K562 (cell line): Measurements from ENCODE around the gene KCNH2. TPM values are rescaled to one million over a fixed set of nuclear protein-coding genes. Genes with fewer than 3 reads are reported as not detected.

Experiments
- BCL6 ChIP-seq: fragments of 250-450 bp; sonication (Bioruptor Pico); IDR thresholded peaks from 2 replicates; pipeline ENCODE4 v1.4.0; 2020
- CREM ChIP-seq: IDR thresholded peaks from 2 replicates; pipeline ENCODE4 v1.6.1; 2014; ENCODE audit warnings: antibody characterized with exemption, low read depth
- DEAF1 ChIP-seq: fragments of 450-650 bp; formaldehyde crosslinking; IDR thresholded peaks from 2 replicates; pipeline ENCODE4 v1.4.0; 2020; ENCODE audit warnings: mild to moderate bottlenecking, moderate library complexity
- EP400 ChIP-seq: fragments of 450-650 bp; IDR thresholded peaks from 2 replicates; pipeline ENCODE4 v1.6.1; 2017; ENCODE audit warnings: antibody characterized with exemption, mild to moderate bottlenecking, moderate library complexity
- FOXJ2 ChIP-seq: fragments of 200-800 bp; sonication (Bioruptor generic); IDR thresholded peaks from 2 replicates; pipeline ENCODE4 v1.6.1; 2016; ENCODE audit warnings: missing genetic modification characterization, missing compliant biosample characterization
- NFIC ChIP-seq: fragments of 450-650 bp; IDR thresholded peaks from 2 replicates; pipeline ENCODE4 v1.6.1; 2017; ENCODE audit warnings: mild to moderate bottlenecking, inconsistent platforms
- POLR3A ChIP-seq: IDR thresholded peaks from 2 replicates; pipeline ENCODE4 v1.6.1; 2011; ENCODE audit warnings: borderline replicate concordance, mild to moderate bottlenecking, moderate library complexity; ENCODE audit not compliant: insufficient read length, insufficient read depth; ENCODE audit errors: extremely low read depth
- PRPF4 ChIP-seq: fragments of 200-400 bp; formaldehyde crosslinking; IDR thresholded peaks from one replicate; pipeline ENCODE4 v1.6.1; 2017; ENCODE audit warnings: low read length, low read depth, mild to moderate bottlenecking; ENCODE audit not compliant: insufficient read depth, poor library complexity, severe bottlenecking
- RAD21 ChIP-seq, 2 experiments: fragments of 250-450 bp in 1 of 2; fragments of 450-650 bp in 1 of 2; sonication (Bioruptor Pico) in 1 of 2; formaldehyde crosslinking in 1 of 2; IDR thresholded peaks in 1 of 2; conservative IDR thresholded peaks in 1 of 2; 2 replicates each; pipeline versions ENCODE4 v1.4.0 to v1.8.0; 2020 to 2022; ENCODE audit warnings: mild to moderate bottlenecking in 2 of 2, moderate library complexity in 1 of 2
- RBFOX2 ChIP-seq: fragments of 200-400 bp; formaldehyde crosslinking; IDR thresholded peaks from 2 replicates; pipeline ENCODE4 v1.6.1; 2017; ENCODE audit warnings: low read depth, mild to moderate bottlenecking, low read length, moderate library complexity
- RBM17 ChIP-seq: fragments of 200-400 bp; formaldehyde crosslinking; IDR thresholded peaks from 2 replicates; pipeline ENCODE4 v1.6.1; 2017; ENCODE audit warnings: low read depth, mild to moderate bottlenecking, low read length, borderline replicate concordance
- XRCC5 ChIP-seq: fragments of 200-400 bp; formaldehyde crosslinking; IDR thresholded peaks from 2 replicates; pipeline ENCODE4 v1.6.1; 2017; ENCODE audit warnings: low read depth, mild to moderate bottlenecking, low read length
- ZBTB12 ChIP-seq: fragments of 250-450 bp; sonication (Bioruptor Pico); IDR thresholded peaks from 2 replicates; pipeline ENCODE4 v1.4.0; 2020
- ZC3H11A ChIP-seq: IDR thresholded peaks from 2 replicates; pipeline ENCODE4 v1.6.1; 2012; ENCODE audit warnings: low read depth, low read length, improper control_type of control experiment
- ZNF12 ChIP-seq: sonication (generic); formaldehyde crosslinking; IDR thresholded peaks from 2 replicates; pipeline ENCODE4 v1.4.0; 2020; ENCODE audit warnings: mild to moderate bottlenecking, missing genetic modification reagents
- ZNF444 ChIP-seq: fragments of 250-450 bp; sonication (Bioruptor Pico); IDR thresholded peaks from 2 replicates; pipeline ENCODE4 v1.4.0; 2020; ENCODE audit warnings: mild to moderate bottlenecking, moderate library complexity
- polyA plus RNA-seq, 8 experiments: library from polyadenylated mRNA; depleted of rRNA in 4 of 8; stranded (reverse) in 5 of 8; unstranded in 3 of 8; fragments of >200 nt; fragmentation: Nextera tagmentation in 2 of 8; fragmentation: Illumina TruSeq in 1 of 8; extraction: Ambion mirVana in 2 of 8; extraction: Trizol in 1 of 8; gene quantifications; 2 replicates each; pipeline versions ENCODE4 v1.2.1 to v1.2.3, GENCODE V29; 2011 to 2014; ENCODE audit warnings: inconsistent platforms in 1 of 8, missing spikeins in 1 of 8
- total RNA-seq, 7 experiments: library from RNA; depleted of rRNA in 6 of 7; stranded (reverse); fragments of >200 nt in 6 of 7; fragmentation: Illumina TruSeq in 2 of 7; extraction: Trizol in 2 of 7; gene quantifications; 2 replicates each; pipeline versions ENCODE4 v1.2.1 to v1.2.3, GENCODE V29; 2011 to 2021; ENCODE audit warnings: low replicate concordance in 1 of 7
- TF ChIP-seq, protein P1 (sequence below): fragments of 200-400 bp; formaldehyde crosslinking; IDR thresholded peaks from 2 replicates; pipeline ENCODE4 v1.6.1; 2017; ENCODE audit warnings: mild to moderate bottlenecking, low read depth, low read length, moderate library complexity
- TF ChIP-seq, protein P2 (sequence below), 3 experiments: IDR thresholded peaks in 2 of 3; conservative IDR thresholded peaks in 1 of 3; 2 replicates each; pipeline ENCODE4 v1.5.1; 2011 to 2012; ENCODE audit warnings: low read length in 3 of 3, mild to moderate bottlenecking in 3 of 3, control low read depth in 2 of 3, improper control_type of control experiment in 1 of 3, inconsistent platforms in 1 of 3, low read depth in 1 of 3, mixed read lengths in 1 of 3, moderate library complexity in 1 of 3; ENCODE audit not compliant: insufficient read depth in 2 of 3
- TF ChIP-seq, protein P3 (sequence below): fragments of 250-450 bp; sonication (Bioruptor Pico); IDR thresholded peaks from 2 replicates; pipeline ENCODE4 v1.8.0; 2022; ENCODE audit warnings: moderate library complexity, mild to moderate bottlenecking, inconsistent platforms

KCNH2 gene
- total and polyA plus RNA-seq, 9 of the 15 experiments (the other 6 are each of a cell fraction or from before 2014, with no cell fraction given): 18.1 to 368 (median 218) TPM

- TF ChIP-seq DEAF1 (CRISPR knock-in tag) (no peak), FOXJ2 (no peak), ZC3H11A (no peak), RBFOX2 (peak; percentile 37; the same call in 1 of the 2 replicates), BCL6 (CRISPR knock-in tag) (no peak), RAD21 (CRISPR knock-in tag; conservative IDR thresholded peaks at IDR 0.05 in 1 of 2, IDR thresholded peaks at IDR 0.05 in 1 of 2) (no peak), ZBTB12 (CRISPR knock-in tag) (no peak), PRPF4 (no peak), ZNF444 (no peak), RBM17 (no peak), POLR3A (no peak), CREM (no peak), NFIC (peak; percentile 10; the same call in 1 of the 2 replicates), EP400 (no peak), ZNF12 (CRISPR knock-in tag) (no peak), XRCC5 (no peak)
- TF ChIP-seq, protein P1, sequence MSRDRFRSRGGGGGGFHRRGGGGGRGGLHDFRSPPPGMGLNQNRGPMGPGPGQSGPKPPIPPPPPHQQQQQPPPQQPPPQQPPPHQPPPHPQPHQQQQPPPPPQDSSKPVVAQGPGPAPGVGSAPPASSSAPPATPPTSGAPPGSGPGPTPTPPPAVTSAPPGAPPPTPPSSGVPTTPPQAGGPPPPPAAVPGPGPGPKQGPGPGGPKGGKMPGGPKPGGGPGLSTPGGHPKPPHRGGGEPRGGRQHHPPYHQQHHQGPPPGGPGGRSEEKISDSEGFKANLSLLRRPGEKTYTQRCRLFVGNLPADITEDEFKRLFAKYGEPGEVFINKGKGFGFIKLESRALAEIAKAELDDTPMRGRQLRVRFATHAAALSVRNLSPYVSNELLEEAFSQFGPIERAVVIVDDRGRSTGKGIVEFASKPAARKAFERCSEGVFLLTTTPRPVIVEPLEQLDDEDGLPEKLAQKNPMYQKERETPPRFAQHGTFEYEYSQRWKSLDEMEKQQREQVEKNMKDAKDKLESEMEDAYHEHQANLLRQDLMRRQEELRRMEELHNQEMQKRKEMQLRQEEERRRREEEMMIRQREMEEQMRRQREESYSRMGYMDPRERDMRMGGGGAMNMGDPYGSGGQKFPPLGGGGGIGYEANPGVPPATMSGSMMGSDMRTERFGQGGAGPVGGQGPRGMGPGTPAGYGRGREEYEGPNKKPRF: no peak
- TF ChIP-seq, protein P2, sequence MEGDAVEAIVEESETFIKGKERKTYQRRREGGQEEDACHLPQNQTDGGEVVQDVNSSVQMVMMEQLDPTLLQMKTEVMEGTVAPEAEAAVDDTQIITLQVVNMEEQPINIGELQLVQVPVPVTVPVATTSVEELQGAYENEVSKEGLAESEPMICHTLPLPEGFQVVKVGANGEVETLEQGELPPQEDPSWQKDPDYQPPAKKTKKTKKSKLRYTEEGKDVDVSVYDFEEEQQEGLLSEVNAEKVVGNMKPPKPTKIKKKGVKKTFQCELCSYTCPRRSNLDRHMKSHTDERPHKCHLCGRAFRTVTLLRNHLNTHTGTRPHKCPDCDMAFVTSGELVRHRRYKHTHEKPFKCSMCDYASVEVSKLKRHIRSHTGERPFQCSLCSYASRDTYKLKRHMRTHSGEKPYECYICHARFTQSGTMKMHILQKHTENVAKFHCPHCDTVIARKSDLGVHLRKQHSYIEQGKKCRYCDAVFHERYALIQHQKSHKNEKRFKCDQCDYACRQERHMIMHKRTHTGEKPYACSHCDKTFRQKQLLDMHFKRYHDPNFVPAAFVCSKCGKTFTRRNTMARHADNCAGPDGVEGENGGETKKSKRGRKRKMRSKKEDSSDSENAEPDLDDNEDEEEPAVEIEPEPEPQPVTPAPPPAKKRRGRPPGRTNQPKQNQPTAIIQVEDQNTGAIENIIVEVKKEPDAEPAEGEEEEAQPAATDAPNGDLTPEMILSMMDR (IDR thresholded peaks at IDR 0.05 in 2 of 3, conservative IDR thresholded peaks at IDR 0.05 in 1 of 3; ENCODE audit: insufficient read depth in 2 of 3, low read depth in 1 of 3, low read length in 3 of 3): no peak
- TF ChIP-seq, protein P3, sequence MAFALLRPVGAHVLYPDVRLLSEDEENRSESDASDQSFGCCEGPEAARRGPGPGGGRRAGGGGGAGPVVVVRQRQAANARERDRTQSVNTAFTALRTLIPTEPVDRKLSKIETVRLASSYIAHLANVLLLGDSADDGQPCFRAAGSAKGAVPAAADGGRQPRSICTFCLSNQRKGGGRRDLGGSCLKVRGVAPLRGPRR: no peak
Observed at GRCh38 chr7:150951521-150951920, 26.6 kb downstream of the KCNH2 start (continued).
